Measurements from ENCODE around the gene ZNF830.
A peak's percentile ranks its signal among the peaks of the same experiment; 100 is the strongest.
"Not testable (repeated sequence)": the region's sequence is repeated elsewhere in the genome, so short reads cannot be mapped to it uniquely, and the experiment has no call there.

Gene ZNF830, protein sequence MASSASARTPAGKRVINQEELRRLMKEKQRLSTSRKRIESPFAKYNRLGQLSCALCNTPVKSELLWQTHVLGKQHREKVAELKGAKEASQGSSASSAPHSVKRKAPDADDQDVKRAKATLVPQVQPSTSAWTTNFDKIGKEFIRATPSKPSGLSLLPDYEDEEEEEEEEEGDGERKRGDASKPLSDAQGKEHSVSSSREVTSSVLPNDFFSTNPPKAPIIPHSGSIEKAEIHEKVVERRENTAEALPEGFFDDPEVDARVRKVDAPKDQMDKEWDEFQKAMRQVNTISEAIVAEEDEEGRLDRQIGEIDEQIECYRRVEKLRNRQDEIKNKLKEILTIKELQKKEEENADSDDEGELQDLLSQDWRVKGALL

GRCh38 chr17:34961093-34961911 is at the start of gene ZNF830, which contains the start of gene CCT6B:
Gene ZNF830, plus strand, starts transcription at chr17:34961540. Its CDS starts 27 bp downstream, at chr17:34961567.
Gene CCT6B, minus strand, starts transcription at chr17:34961460. Its CDS starts 67 bp downstream, at chr17:34961393.
- peak; percentile 66 for DNase-seq (ENCODE audit: low read depth)

DNA sequence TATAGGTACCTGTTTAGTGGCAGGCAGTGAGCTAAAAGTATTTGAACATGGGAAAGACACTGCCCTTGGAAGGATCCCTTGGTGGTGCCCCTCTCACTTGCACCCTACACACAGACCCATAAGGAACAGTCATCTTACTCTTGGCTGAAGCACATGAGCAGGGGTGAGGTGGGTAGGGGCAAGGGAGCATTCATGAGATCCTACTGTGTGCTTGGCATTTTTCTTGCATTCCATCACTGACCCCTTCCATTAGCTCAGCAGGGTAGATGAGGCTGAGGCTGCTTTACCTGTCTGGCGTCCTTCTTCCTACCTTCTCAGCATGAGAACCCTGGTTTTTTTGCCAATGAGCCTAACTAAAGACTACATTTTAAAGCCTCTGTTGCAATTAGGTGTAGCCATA is 48.3 kb upstream of the ZNF830 start:
- no peak for DNase-seq (ENCODE audit: low read depth)

DNA sequence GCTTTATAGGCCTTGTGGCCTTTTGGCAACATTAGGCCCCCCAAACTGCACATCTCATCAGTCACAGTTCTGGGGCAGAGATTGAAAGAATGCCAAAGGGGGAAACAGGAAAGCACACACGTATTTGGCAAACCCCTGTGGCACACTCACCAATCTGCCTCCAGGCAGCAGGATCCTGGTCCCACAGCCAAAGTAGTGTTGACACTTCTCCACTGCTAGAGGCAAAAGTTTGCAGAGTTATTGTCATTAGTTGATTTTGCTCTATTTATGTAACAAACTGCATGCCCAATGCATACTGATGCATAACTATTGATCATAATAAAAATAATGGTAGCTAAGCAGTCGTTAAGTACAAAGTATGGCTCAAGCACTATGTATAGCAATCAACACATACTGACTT is 45.2 kb upstream of the ZNF830 start:
- DNase-seq (ENCODE audit: low read depth): no peak

GRCh38 chr17:34917381-34917780 is 44.0 kb upstream of the ZNF830 start:
- no peak for DNase-seq (ENCODE audit: low read depth)

DNA sequence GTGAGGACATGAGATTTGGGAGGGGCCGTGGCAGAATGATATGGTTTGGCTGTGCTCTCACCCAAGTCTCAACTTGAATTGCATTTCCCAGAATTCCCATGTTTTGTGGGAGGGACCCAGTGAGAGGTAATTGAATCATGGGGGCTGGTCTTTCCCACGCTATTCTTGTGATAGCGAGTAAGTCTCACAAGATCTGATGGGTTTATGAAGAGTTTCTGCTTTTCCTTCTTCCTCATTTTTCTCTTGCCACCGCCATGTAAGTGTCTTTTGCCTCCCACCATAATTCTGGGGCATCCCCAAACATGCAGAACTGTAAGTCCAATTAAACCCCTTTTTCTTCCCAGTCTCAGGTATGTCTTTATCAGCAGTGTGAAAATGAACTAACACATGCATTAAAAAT is 40.7 kb upstream of the ZNF830 start:
- DNase-seq (ENCODE audit: low read depth): no peak

- DNase-seq (ENCODE audit: low read depth): no peak
Measured at GRCh38 chr17:34926661-34927060, 34.7 kb upstream of the ZNF830 start.

DNA sequence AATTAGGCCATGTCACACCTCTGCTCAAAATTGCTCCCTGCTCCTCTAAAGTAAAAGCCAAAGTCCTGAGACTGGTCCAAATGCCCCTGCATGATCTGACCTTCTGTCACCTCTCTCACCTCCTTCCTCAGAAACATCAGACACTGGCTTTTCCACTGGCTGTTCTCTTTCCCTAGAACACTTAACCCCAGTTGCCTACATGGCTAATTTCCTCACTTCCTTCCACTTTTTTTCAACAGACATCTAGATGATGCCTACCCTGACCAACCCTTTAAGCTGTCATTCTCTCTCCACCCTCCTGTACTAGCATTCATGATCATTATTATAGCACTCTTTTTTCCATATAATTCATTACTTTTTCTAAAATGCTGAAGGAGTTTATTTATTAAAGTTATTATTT is 31.1 kb upstream of the ZNF830 start:
- DNase-seq (ENCODE audit: low read depth): no peak

DNA sequence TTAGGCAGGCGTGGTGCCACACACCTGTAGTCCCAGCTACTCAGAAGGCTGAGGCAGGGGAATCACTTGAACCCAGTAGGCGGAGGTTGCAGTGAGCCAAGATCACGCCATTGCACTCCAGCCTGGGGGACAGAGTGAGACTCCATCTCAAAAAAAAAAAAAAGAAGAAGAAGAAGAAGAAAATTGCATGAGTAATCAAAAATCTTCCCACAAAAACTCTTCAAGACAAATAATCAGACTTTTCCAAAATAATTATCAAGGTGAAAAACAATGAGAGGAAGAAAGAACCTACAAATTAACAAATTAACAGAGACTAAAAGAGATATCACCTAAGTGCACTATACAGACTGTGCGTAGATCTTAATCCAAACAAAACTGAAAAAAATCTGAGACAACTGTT is 10.6 kb upstream of the ZNF830 start:
- not testable (repeated sequence) for DNase-seq (ENCODE audit: low read depth)

GRCh38 chr17:34958438-34958837 is 2.9 kb upstream of the ZNF830 start:
- no peak for DNase-seq (ENCODE audit: low read depth)

- DNase-seq (ENCODE audit: low read depth): no peak
Measured at GRCh38 chr17:34974179-34974578, 12.8 kb downstream of the ZNF830 start.

GRCh38 chr17:34974794-34975785 is 13.8 kb downstream of the ZNF830 start:
- no peak for DNase-seq (ENCODE audit: low read depth)

DNA sequence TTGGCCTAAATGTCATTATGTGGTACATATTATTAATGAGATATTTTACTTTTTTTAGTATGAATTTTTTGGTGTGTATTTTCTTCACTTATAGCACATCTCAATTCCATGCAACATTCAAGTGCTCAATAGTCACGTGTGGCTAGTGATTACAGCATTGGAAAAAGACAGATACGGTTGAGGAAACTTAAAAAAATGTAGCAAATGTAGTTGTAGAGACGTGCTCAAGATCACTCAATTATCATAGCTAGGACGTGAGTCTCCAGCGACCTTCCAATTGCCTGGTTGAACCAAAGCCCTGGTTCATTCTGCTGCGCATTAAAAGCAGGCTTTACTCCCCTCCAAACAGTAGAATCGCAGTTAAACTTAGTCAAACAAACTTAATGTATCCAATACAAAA is 17.8 kb downstream of the ZNF830 start:
- DNase-seq (ENCODE audit: low read depth): no peak

DNA sequence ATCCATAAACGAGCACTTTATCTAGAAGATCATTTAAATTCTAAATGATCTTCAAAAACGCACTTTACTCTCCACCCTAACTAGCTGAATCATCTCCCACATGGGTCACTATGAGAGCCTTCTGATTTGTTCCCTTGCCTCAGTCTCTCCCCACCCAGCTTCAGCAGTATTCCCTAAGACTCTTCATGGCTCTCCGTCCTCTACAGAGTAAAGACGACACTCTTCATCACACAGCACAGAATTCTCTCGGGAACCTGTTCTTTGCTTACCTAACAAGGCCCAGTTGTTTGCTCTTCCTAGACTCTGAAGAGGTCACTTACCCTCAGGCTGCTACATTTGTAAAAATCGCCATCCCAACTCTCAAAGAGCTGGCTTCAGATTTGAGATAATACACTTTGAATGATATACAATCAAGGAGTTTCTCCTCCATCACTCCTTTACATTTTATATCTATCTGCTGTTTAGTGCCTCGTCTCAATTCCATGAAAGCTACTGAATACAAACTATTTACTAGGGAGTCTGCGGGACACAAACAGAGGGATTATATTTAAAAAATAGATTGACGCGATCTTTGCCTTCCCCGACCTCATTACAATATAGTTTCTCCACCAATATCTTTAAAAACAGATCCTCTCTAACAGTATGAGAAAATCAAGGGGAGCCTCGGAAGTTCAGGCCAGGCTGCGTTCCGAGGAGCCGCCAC is 18.5 kb downstream of the ZNF830 start:
- no peak for DNase-seq (ENCODE audit: low read depth)

- DNase-seq (ENCODE audit: low read depth): peak; percentile 92
Measured at GRCh38 chr17:34980353-34980680, 19.0 kb downstream of the ZNF830 start, which contains the start of gene LIG3. Gene LIG3, plus strand, starts transcription at chr17:34980512. Its CDS starts 2,494 bp downstream, at chr17:34983006.

- peak; percentile 40 for DNase-seq (ENCODE audit: low read depth)
Measured at GRCh38 chr17:34980681-34981537, 19.6 kb downstream of the ZNF830 start.

GRCh38 chr17:34981538-34982241 is 20.4 kb downstream of the ZNF830 start:
- DNase-seq (ENCODE audit: low read depth): no peak

DNA sequence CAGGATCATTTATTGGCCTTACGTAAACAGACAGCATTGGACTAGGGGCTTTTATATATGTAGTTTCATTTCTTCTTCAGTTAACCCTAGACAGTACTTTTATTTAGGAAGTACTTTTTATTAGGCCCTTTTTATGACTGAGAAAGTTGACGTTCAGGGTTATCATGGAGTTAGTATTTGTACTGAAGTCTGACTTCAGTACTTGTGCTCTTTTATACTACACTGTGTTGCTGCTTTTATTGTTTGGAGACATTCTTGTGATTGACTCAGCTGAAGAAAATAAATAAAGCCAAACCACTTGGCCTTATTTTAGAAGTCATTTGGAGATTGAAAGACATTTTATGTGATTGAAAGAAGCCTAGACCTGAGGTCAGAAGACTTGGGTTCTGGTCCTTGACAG is 25.9 kb downstream of the ZNF830 start:
- DNase-seq (ENCODE audit: low read depth): no peak

- DNase-seq (ENCODE audit: low read depth): no peak
Measured at GRCh38 chr17:34988644-34989043, 27.3 kb downstream of the ZNF830 start.

DNA sequence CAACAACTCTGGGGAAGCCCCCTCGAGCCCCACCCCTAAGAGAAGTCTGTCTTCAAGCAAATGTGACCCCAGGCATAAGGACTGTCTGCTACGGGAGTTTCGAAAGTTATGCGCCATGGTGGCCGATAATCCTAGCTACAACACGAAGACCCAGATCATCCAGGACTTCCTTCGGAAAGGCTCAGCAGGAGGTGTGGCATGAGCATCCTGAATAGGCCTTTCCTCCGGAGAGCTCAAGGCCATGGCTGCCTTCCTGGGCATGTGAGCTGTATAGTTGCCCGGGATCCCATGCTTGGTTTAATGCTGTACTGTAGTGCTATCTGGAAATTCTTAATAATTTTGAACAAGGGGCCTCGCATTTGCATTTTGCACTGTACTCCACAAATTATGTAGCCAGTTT is 28.1 kb downstream of the ZNF830 start:
- DNase-seq (ENCODE audit: low read depth): no peak

- no peak for DNase-seq (ENCODE audit: low read depth)
Measured at GRCh38 chr17:34990921-34991365, 29.6 kb downstream of the ZNF830 start.

Measured in stimulated activated CD8-positive, alpha-beta memory T cell treated with anti-CD3 and anti-CD28 coated beads, Interleukin-15, amount 100 ng/mL, for 24 hours (primary cell).